PC-9 (cell line): ENCODE data around the gene CCDC148. TPM values are rescaled to one million over a fixed set of nuclear protein-coding genes. Genes with fewer than 3 reads are reported as not detected.

Experiments used
- BruUV-seq: library from RNA; stranded (reverse); fragments of 400-500 nt; replicated peaks from 2 replicates; lab custom pipeline; 2021; lab: Mats Ljungman, UMichigan
- CTCF ChIA-PET: fragments of 300-600 bp; sonication (Branson Sonifier 250); formaldehyde crosslinking; loops from one replicate; lab custom pipeline; 2022; ENCODE audit warnings: antibody characterized with exemption; lab: Charles Lee
- POLR2A ChIA-PET: fragments of 300-600 bp; sonication (Branson Sonifier 250); formaldehyde crosslinking; loops from one replicate; lab custom pipeline; 2022; ENCODE audit warnings: antibody characterized with exemption; ENCODE audit not compliant: unreplicated experiment; lab: Charles Lee
- DNase-seq, 2 experiments: peaks; one replicate each; pipeline versions ENCODE4 v3.0.0 to v3.0.0-alpha.2; 2015 to 2022; ENCODE audit warnings: mixed read lengths in 1 of 2
- H2AFZ ChIP-seq: fragments of 200-600 bp; sonication (generic); 2 replicates; pipeline ENCODE4 v1.8.1; 2017; ENCODE audit warnings: antibody characterized with exemption
- H3F3A ChIP-seq: fragments of 200-600 bp; sonication (generic); 2 replicates; pipeline ENCODE4 v1.8.1; 2017; ENCODE audit warnings: antibody characterized with exemption, mild to moderate bottlenecking, low read depth; ENCODE audit not compliant: insufficient read depth
- H3K27ac ChIP-seq: fragments of 200-600 bp; sonication (generic); 2 replicates; pipeline ENCODE4 v1.6.1; 2016; ENCODE audit warnings: mixed run types
- H3K27me3 ChIP-seq: fragments of 200-600 bp; sonication (generic); 2 replicates; pipeline ENCODE4 v1.6.1; 2016; ENCODE audit warnings: low read depth, mixed run types; ENCODE audit not compliant: insufficient read depth
- H3K36me3 ChIP-seq: fragments of 200-600 bp; sonication (generic); 2 replicates; pipeline ENCODE4 v1.6.1; 2016; ENCODE audit warnings: low read depth, mixed run types
- H3K4me1 ChIP-seq: fragments of 200-600 bp; sonication (generic); replicated peaks from 2 replicates; pipeline ENCODE4 v1.6.1; 2016; ENCODE audit warnings: mixed run types; ENCODE audit not compliant: insufficient read depth
- H3K4me2 ChIP-seq: fragments of 200-600 bp; sonication (generic); 2 replicates; pipeline ENCODE4 v1.6.1; 2017; ENCODE audit warnings: mixed run types
- H3K4me3 ChIP-seq: fragments of 200-600 bp; sonication (generic); 2 replicates; pipeline ENCODE4 v1.6.1; 2016; ENCODE audit warnings: mixed run types
- H3K79me2 ChIP-seq: fragments of 200-600 bp; sonication (generic); 2 replicates; pipeline ENCODE4 v1.6.1; 2017; ENCODE audit warnings: low read depth, mixed run types
- H3K9me2 ChIP-seq: fragments of 200-600 bp; sonication (generic); 2 replicates; pipeline ENCODE4 v1.8.1; 2017; ENCODE audit warnings: mild to moderate bottlenecking; ENCODE audit not compliant: insufficient read depth
- H3K9me3 ChIP-seq: fragments of 200-600 bp; sonication (generic); 2 replicates; pipeline ENCODE4 v1.8.1; 2016; ENCODE audit warnings: low read depth; ENCODE audit not compliant: insufficient read depth
- H4K20me1 ChIP-seq: fragments of 200-600 bp; sonication (generic); 2 replicates; pipeline ENCODE4 v1.8.1; 2017; ENCODE audit not compliant: insufficient read depth
- EZH2 ChIP-seq: fragments of 200-600 bp; sonication (generic); IDR thresholded peaks from 2 replicates; pipeline ENCODE4 v1.8.0; 2017; ENCODE audit warnings: antibody characterized with exemption, low read depth
- intact Hi-C: fragments of 100-400 bp; cut with micrococcal nuclease; formaldehyde crosslinking; loops from one replicate; pipeline ENCODE4 v1.10.0; 2022; ENCODE audit not compliant: unreplicated experiment
- total RNA-seq: library from RNA; stranded (reverse); gene quantifications from 2 replicates; pipeline ENCODE4 v1.2.3, GENCODE V29; 2021
- TF ChIP-seq, protein P1 (sequence below): fragments of 200-600 bp; sonication (generic); conservative IDR thresholded peaks from 2 replicates; pipeline ENCODE4 v1.6.1; 2017; ENCODE audit warnings: mixed run types, antibody characterized with exemption, mild to moderate bottlenecking, moderate library complexity

CCDC148 gene
- total RNA-seq, 1 experiment from 2014 or later: 1.8 TPM

DNA sequence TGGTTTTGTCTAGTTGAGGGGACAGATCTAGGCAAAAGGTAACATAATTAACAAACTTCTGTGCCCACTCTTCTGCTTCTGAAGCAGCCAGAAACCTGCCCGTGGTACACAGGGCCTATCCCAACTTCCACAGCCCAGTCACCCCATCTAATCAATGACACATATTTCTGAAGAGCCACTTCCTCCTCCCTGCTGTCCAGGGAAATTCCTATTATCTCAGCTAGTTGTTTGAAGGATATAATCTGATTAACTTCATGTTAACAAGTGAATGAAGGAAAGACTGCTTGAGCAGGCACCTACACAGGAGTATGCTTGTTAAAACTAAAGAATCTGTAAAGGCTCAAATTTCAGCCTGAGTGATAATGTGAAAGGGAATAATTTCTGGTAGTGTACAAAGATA is 61.4 kb downstream of the CCDC148 start:
- ChIA-PET POLR2A (no interaction called here), CTCF (no interaction called here)
- H3K9me3 ChIP-seq: no peaks in the 10 kb centered on the region
- no peak overlapping the region for H3K4me3 ChIP-seq
- no peaks in the 10 kb centered on the region for H3K27me3 ChIP-seq
- no peak overlapping the region for H3K27ac ChIP-seq
- BruUV-seq: no TSS peak
- H3K9me2 ChIP-seq: no peaks in the 10 kb centered on the region
- TF ChIP-seq, protein P1, sequence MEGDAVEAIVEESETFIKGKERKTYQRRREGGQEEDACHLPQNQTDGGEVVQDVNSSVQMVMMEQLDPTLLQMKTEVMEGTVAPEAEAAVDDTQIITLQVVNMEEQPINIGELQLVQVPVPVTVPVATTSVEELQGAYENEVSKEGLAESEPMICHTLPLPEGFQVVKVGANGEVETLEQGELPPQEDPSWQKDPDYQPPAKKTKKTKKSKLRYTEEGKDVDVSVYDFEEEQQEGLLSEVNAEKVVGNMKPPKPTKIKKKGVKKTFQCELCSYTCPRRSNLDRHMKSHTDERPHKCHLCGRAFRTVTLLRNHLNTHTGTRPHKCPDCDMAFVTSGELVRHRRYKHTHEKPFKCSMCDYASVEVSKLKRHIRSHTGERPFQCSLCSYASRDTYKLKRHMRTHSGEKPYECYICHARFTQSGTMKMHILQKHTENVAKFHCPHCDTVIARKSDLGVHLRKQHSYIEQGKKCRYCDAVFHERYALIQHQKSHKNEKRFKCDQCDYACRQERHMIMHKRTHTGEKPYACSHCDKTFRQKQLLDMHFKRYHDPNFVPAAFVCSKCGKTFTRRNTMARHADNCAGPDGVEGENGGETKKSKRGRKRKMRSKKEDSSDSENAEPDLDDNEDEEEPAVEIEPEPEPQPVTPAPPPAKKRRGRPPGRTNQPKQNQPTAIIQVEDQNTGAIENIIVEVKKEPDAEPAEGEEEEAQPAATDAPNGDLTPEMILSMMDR: no peak
- TF ChIP-seq EZH2: no peak
- no peak overlapping the region for H2AFZ ChIP-seq
- no peaks in the 10 kb centered on the region for H3F3A ChIP-seq
- H3K79me2 ChIP-seq: no peaks in the 10 kb centered on the region
- no peak for DNase-seq
- intact Hi-C loops: no loop called here
- H3K4me2 ChIP-seq: no peak overlapping the region
- H4K20me1 ChIP-seq: no peaks in the 10 kb centered on the region
- H3K4me1 ChIP-seq: no peaks in the 10 kb centered on the region
- no peaks in the 10 kb centered on the region for H3K36me3 ChIP-seq

DNA sequence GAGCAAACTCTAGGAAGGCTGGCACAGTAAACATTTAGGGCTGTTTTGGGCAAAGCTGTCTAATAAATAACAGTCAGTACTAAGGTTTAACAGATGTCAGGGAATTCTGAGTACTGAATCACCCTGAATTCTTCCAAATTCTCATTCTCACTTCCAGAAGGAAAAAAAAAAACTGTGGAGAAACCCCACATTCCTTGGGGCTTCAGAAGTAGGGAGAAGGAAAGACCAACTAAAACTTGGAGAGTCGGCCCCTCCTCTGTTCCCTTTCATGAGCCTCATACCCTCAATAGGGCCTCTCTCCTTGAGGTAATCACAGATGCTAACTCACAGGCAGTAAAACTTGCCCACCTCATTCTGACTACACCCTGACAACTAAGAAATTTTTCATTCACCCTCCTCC is 62.1 kb downstream of the CCDC148 start:
- no peak for DNase-seq
- H3K4me1 ChIP-seq: no peaks in the 10 kb centered on the region
- H3F3A ChIP-seq: no peaks in the 10 kb centered on the region
- TF ChIP-seq, protein P1: no peak
- no peak for TF ChIP-seq EZH2
- BruUV-seq: no TSS peak
- H3K79me2 ChIP-seq: no peaks in the 10 kb centered on the region
- no peaks in the 10 kb centered on the region for H4K20me1 ChIP-seq
- H3K27ac ChIP-seq: no peak overlapping the region
- H3K27me3 ChIP-seq: no peaks in the 10 kb centered on the region
- H3K36me3 ChIP-seq: no peaks in the 10 kb centered on the region
- CTCF ChIA-PET: no interaction called here
- H3K9me2 ChIP-seq: no peaks in the 10 kb centered on the region
- POLR2A ChIA-PET: interaction anchor here (0.9 kb wide), 1 partner anchor 13 kb away, joined by 3 read pairs; no protein-coding TSS in a partner anchor
- no peaks in the 10 kb centered on the region for H3K9me3 ChIP-seq
- no peak overlapping the region for H3K4me2 ChIP-seq
- H2AFZ ChIP-seq: no peak overlapping the region
- no peak overlapping the region for H3K4me3 ChIP-seq
- intact Hi-C loops: no loop called here

DNA sequence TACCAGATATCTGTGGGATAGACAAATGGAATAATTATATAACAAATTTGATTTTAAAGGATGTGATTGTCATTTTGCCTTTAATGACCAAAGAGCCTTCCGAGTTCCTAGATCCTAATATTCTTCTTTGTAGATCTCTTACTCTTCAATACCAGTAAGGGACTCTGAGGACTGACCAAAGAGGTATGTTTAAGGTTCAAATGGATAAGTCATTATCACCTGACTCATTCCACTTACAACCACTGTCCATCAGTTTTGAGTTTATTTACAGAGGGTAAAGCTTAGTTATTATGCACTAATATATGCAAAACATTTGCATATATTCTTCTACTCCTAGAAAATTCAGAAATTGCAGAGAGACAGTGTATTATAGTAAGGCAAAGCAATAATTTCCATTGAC is 62.7 kb downstream of the CCDC148 start:
- BruUV-seq: no TSS peak
- Histone ChIP-seq H3K27ac (no peak overlapping the region), H3K9me2 (no peaks in the 10 kb centered on the region), H3K9me3 (no peaks in the 10 kb centered on the region), H3K4me1 (no peaks in the 10 kb centered on the region), H3K4me3 (no peak overlapping the region), H3K36me3 (no peaks in the 10 kb centered on the region), H3K4me2 (no peak overlapping the region), H3F3A (no peaks in the 10 kb centered on the region), H3K27me3 (no peaks in the 10 kb centered on the region), H2AFZ (no peak overlapping the region), H4K20me1 (no peaks in the 10 kb centered on the region), H3K79me2 (no peaks in the 10 kb centered on the region)
- no peak for TF ChIP-seq EZH2
- TF ChIP-seq, protein P1: no peak
- DNase-seq: no peak
- intact Hi-C loops: no loop called here
- POLR2A ChIA-PET: interaction anchor here (0.9 kb wide), 1 partner anchor 14 kb away, joined by 3 read pairs; no protein-coding TSS in a partner anchor
- CTCF ChIA-PET: no interaction called here
